H1 (cell line): ENCODE results near the gene TCF21. TPM values are rescaled to one million over a fixed set of nuclear protein-coding genes. Genes with fewer than 3 reads are reported as not detected.

ENCODE experiments used
- CTCF ChIA-PET: fragments of 300-600 bp; sonication (Branson Sonifier 250); formaldehyde crosslinking; loops from one replicate; lab custom pipeline; 2021; ENCODE audit not compliant: partially characterized antibody; lab: Charles Lee
- POLR2A ChIA-PET: fragments of 300-600 bp; sonication (Branson Sonifier 250); formaldehyde crosslinking; loops from one replicate; lab custom pipeline; 2021; ENCODE audit warnings: inconsistent platforms; ENCODE audit not compliant: partially characterized antibody; lab: Charles Lee
- DNase-seq, 2 experiments: peaks; one replicate each; pipeline versions ENCODE4 v3.0.0 to v3.0.0-alpha.2; 2010 to 2022; ENCODE audit warnings: low spot score in 2 of 2, low read depth in 1 of 2, mixed read lengths in 1 of 2
- FAIRE-seq: peaks from 2 replicates; lab custom pipeline; 2011; peaks lifted over from hg19 to GRCh38; lab: Jason Lieb, UNC
- H2AFZ ChIP-seq: 2 replicates; pipeline ENCODE4 v1.8.1; 2012; ENCODE audit warnings: low read length, inconsistent platforms
- H2AK5ac ChIP-seq: 2 replicates; pipeline ENCODE4 v1.6.1; 2013; ENCODE audit warnings: low read depth, low read length
- H2BK120ac ChIP-seq: replicated peaks from 2 replicates; pipeline ENCODE3; 2013; ENCODE audit warnings: low read depth, low read length, inconsistent platforms
- H2BK12ac ChIP-seq: 2 replicates; pipeline ENCODE4 v1.6.1; 2013; ENCODE audit warnings: low read depth, low read length
- H2BK15ac ChIP-seq: 2 replicates; pipeline ENCODE4 v1.6.1; 2013; ENCODE audit warnings: low read length
- H2BK20ac ChIP-seq: 2 replicates; pipeline ENCODE4 v1.6.1; 2013; ENCODE audit warnings: low read length
- H2BK5ac ChIP-seq: 2 replicates; pipeline ENCODE4 v1.6.1; 2013; ENCODE audit warnings: low read depth, low read length
- H3K14ac ChIP-seq: 2 replicates; pipeline ENCODE4 v1.6.1; 2013; ENCODE audit warnings: inconsistent platforms; ENCODE audit not compliant: insufficient read length
- H3K18ac ChIP-seq: 2 replicates; pipeline ENCODE4 v1.6.1; 2013; ENCODE audit warnings: low read length; ENCODE audit errors: extremely low read depth
- H3K23ac ChIP-seq: 2 replicates; pipeline ENCODE4 v1.6.1; 2013; ENCODE audit warnings: inconsistent platforms; ENCODE audit not compliant: insufficient read length
- H3K23me2 ChIP-seq: 2 replicates; pipeline ENCODE4 v1.6.1; 2013; ENCODE audit warnings: low read depth, low read length
- H3K27ac ChIP-seq: 2 replicates; pipeline ENCODE4 v1.6.1; 2011; ENCODE audit warnings: low read depth, low read length, inconsistent platforms
- H3K27me3 ChIP-seq, 4 experiments: replicated peaks in 1 of 4; 1 replicate in 1 of 4; 2 replicates in 3 of 4; pipeline versions ENCODE4 v1.6.1 to v1.8.1; 2011 to 2013; ENCODE audit warnings: low read length in 3 of 4, mild to moderate bottlenecking in 3 of 4, inconsistent platforms in 2 of 4, mixed read lengths in 2 of 4, moderate library complexity in 1 of 4; ENCODE audit not compliant: control insufficient read depth in 3 of 4, insufficient read depth in 3 of 4; ENCODE audit errors: extremely low read depth in 1 of 4
- H3K36me3 ChIP-seq, 4 experiments: 2 replicates each; pipeline versions ENCODE4 v1.6.1 to v1.8.1; 2011 to 2013; ENCODE audit warnings: mild to moderate bottlenecking in 4 of 4, low read length in 3 of 4, moderate library complexity in 2 of 4, control low read depth in 1 of 4, inconsistent platforms in 1 of 4; ENCODE audit not compliant: insufficient read depth in 4 of 4, control insufficient read depth in 2 of 4
- H3K4ac ChIP-seq: replicated peaks from 2 replicates; pipeline ENCODE3; 2013; ENCODE audit warnings: low read length, low read depth, mixed read lengths, inconsistent platforms; ENCODE audit not compliant: insufficient read length
- H3K4me1 ChIP-seq, 4 experiments: replicated peaks in 1 of 4; 1 replicate in 1 of 4; 2 replicates in 3 of 4; pipeline versions ENCODE4 v1.6.1 to v1.8.1; 2011 to 2013; ENCODE audit warnings: low read length in 3 of 4, inconsistent platforms in 2 of 4, mixed read lengths in 1 of 4; ENCODE audit not compliant: insufficient read depth in 4 of 4, control insufficient read depth in 3 of 4
- H3K4me2 ChIP-seq, 2 experiments: 2 replicates each; pipeline versions ENCODE4 v1.6.1 to v1.8.1; 2011 to 2013; ENCODE audit warnings: low read depth in 2 of 2, low read length in 2 of 2, control low read depth in 1 of 2, inconsistent platforms in 1 of 2, mild to moderate bottlenecking in 1 of 2; ENCODE audit not compliant: insufficient read depth in 1 of 2
- H3K4me3 ChIP-seq, 4 experiments: fragments of 200-600, 300-600 bp in 1 of 4; sonication (generic), shearing (Covaris generic), sonication (Bioruptor Twin) in 1 of 4; 2 replicates each; pipeline versions ENCODE4 v1.5.1 to v1.8.1; 2011 to 2016; ENCODE audit warnings: low read length in 4 of 4, low read depth in 3 of 4, control low read depth in 2 of 4, inconsistent platforms in 2 of 4, mild to moderate bottlenecking in 2 of 4, mixed read lengths in 1 of 4, moderate library complexity in 1 of 4; ENCODE audit not compliant: insufficient read depth in 2 of 4; ENCODE audit errors: extremely low read depth in 1 of 4
- H3K56ac ChIP-seq: replicated peaks from 2 replicates; pipeline ENCODE3; 2013; ENCODE audit warnings: low read depth, mild to moderate bottlenecking, mixed read lengths, low read length, inconsistent platforms; ENCODE audit not compliant: insufficient read length
- H3K79me1 ChIP-seq: 2 replicates; pipeline ENCODE4 v1.6.1; 2013; ENCODE audit warnings: low read depth, low read length, control low read depth
- H3K79me2 ChIP-seq, 2 experiments: 2 replicates each; pipeline versions ENCODE4 v1.6.1 to v1.8.1; 2012 to 2013; ENCODE audit warnings: low read length in 2 of 2, mild to moderate bottlenecking in 2 of 2, inconsistent platforms in 1 of 2; ENCODE audit not compliant: insufficient read depth in 2 of 2, control insufficient read depth in 1 of 2
- H3K9ac ChIP-seq, 4 experiments: replicated peaks in 1 of 4; 1 replicate in 1 of 4; 2 replicates in 3 of 4; pipeline versions ENCODE4 v1.6.1 to v1.8.1; 2011 to 2013; ENCODE audit warnings: low read depth in 3 of 4, low read length in 3 of 4, control low read depth in 2 of 4, mild to moderate bottlenecking in 2 of 4, moderate library complexity in 2 of 4, inconsistent platforms in 1 of 4; ENCODE audit errors: extremely low read depth in 1 of 4
- H3K9me3 ChIP-seq, 2 experiments: 2 replicates each; pipeline versions ENCODE4 v1.6.1 to v1.8.1; 2012 to 2013; ENCODE audit warnings: mild to moderate bottlenecking in 2 of 2, moderate library complexity in 2 of 2, control low read depth in 1 of 2, inconsistent platforms in 1 of 2, low read depth in 1 of 2, low read length in 1 of 2, mixed read lengths in 1 of 2; ENCODE audit not compliant: insufficient read depth in 2 of 2
- H4K20me1 ChIP-seq, 2 experiments: replicated peaks in 1 of 2; 2 replicates each; pipeline versions ENCODE3 to v1.8.1; 2011 to 2013; ENCODE audit warnings: inconsistent platforms in 2 of 2, low read length in 2 of 2, mild to moderate bottlenecking in 1 of 2; ENCODE audit not compliant: insufficient read depth in 2 of 2, control insufficient read depth in 1 of 2
- H4K5ac ChIP-seq: 2 replicates; pipeline ENCODE4 v1.6.1; 2013; ENCODE audit warnings: low read length, low read depth, mixed read lengths, inconsistent platforms; ENCODE audit not compliant: insufficient read length
- H4K8ac ChIP-seq: 2 replicates; pipeline ENCODE4 v1.8.0; 2013; ENCODE audit warnings: mild to moderate bottlenecking, moderate library complexity, low read length, inconsistent platforms; ENCODE audit not compliant: insufficient read depth; ENCODE audit errors: extremely low read depth
- H4K91ac ChIP-seq: replicated peaks from 2 replicates; pipeline ENCODE3; 2013; ENCODE audit warnings: low read length, mixed read lengths, inconsistent platforms; ENCODE audit not compliant: insufficient read length
- RFX5 ChIP-seq: IDR thresholded peaks from 2 replicates; pipeline ENCODE4 v1.6.1; 2011; ENCODE audit warnings: low read depth, low read length, improper control_type of control experiment, borderline replicate concordance
- WGBS, 2 experiments: shearing (Covaris generic) in 1 of 2; methylation state at CpG; one replicate each; pipeline versions ENCODE4 v1.1.6 to v1.1.7; 2013 to 2015; ENCODE audit warnings: low lambda C conversion rate in 2 of 2, mixed read lengths in 2 of 2, inconsistent platforms in 1 of 2, low coverage in 1 of 2, missing lambda C conversion rate in 1 of 2; ENCODE audit not compliant: insufficient replicate concordance in 2 of 2, insufficient coverage in 1 of 2, insufficient read length in 1 of 2; ENCODE audit errors: extremely low coverage in 1 of 2, missing lambda C conversion rate in 1 of 2; 5-methylcytosine and 5-hydroxymethylcytosine counted together
- polyA plus RNA-seq, 7 experiments: library from polyadenylated mRNA; depleted of rRNA in 3 of 7; stranded (reverse) in 5 of 7; unstranded in 2 of 7; fragments of >200 nt in 5 of 7; fragments of 200-250 nt in 2 of 7; gene quantifications; 1 replicate in 5 of 7; 2 replicates in 1 of 7; 4 replicates in 1 of 7; pipeline versions ENCODE4 v1.2.1 to v1.2.3, GENCODE V29; 2011 to 2013; ENCODE audit warnings: missing spikeins in 2 of 7, mixed read lengths in 2 of 7
- total RNA-seq: library from RNA; stranded (reverse); fragmentation: NEBNext Ultra II Directional; extraction: Animal tissue kit (Norgen Biotek cat#: 25700); gene quantifications from 2 replicates; pipeline ENCODE4 v1.2.1, GENCODE V29; 2021

Gene TCF21
- total and polyA plus RNA-seq, 2 of the 8 experiments (the other 6 are each of a cell fraction or from before 2014, with no cell fraction given) = 0.05 to 0.09 TPM

- H3K4me3 ChIP-seq = no peak overlapping the region
- TF ChIP-seq RFX5 = no peak
- no peak overlapping the region for H3K27ac ChIP-seq
- H3K18ac ChIP-seq = no peak overlapping the region
- H3K23ac ChIP-seq = no peak overlapping the region
- H4K20me1 ChIP-seq = peaks cover 0 to 9% of the 10 kb centered on the region in 2 experiments
- no peaks in the 10 kb centered on the region for H3K79me1 ChIP-seq
- no peaks in the 10 kb centered on the region for H3K79me2 ChIP-seq
- H2BK5ac ChIP-seq = no peak overlapping the region
- peaks cover 3 to 15% (median 8%) of the 10 kb centered on the region in 4 experiments; a peak in 6 of 7 replicates for H3K4me1 ChIP-seq
- H3K4me2 ChIP-seq = no peak overlapping the region; a peak in 1 of 4 replicates
- no peak overlapping the region for H3K56ac ChIP-seq
- H3K36me3 ChIP-seq = peaks cover 0 to 4% (median 0%) of the 10 kb centered on the region in 4 experiments; a peak in 1 of 8 replicates
- H4K91ac ChIP-seq = no peak overlapping the region
- H2BK20ac ChIP-seq = no peak overlapping the region
- no peak overlapping the region for H3K9ac ChIP-seq
- no peak overlapping the region for H2AK5ac ChIP-seq
- DNase-seq (no peak), FAIRE-seq (no peak)
- no peak overlapping the region for H4K8ac ChIP-seq
- no peak overlapping the region for H3K4ac ChIP-seq
- H3K27me3 ChIP-seq = peaks cover 60 to 89% (median 78%) of the 10 kb centered on the region in 4 experiments
- 43% methylated on average over 4 of the region's 4 CpGs; no CpG with 5 or more reads in 1 of the 2 experiments for WGBS, 2 experiments
- CTCF ChIA-PET = interaction anchor here (0.6 to 3.0 kb wide), 7 partner anchors 13 to 121 kb away, joined by 3 to 17 read pairs (median 5); no protein-coding TSS in a partner anchor
- H2AFZ ChIP-seq = no peak overlapping the region
- POLR2A ChIA-PET = no interaction called here
- no peak overlapping the region for H4K5ac ChIP-seq
- peaks cover 25% of the 10 kb centered on the region for H3K23me2 ChIP-seq
- no peak overlapping the region for H2BK12ac ChIP-seq
- no peak overlapping the region for H3K14ac ChIP-seq
- no peaks in the 10 kb centered on the region for H3K9me3 ChIP-seq
- no peak overlapping the region for H2BK120ac ChIP-seq
- H2BK15ac ChIP-seq = no peak overlapping the region
Observed at GRCh38 chr6:133893946-133894345, 5.0 kb downstream of the TCF21 start.
